H1 (cell line): ENCODE measurements around the gene DBF4. TPM values are rescaled to one million over a fixed set of nuclear protein-coding genes. Genes with fewer than 3 reads are reported as not detected.

ENCODE experiments used
- BACH1 ChIP-seq: IDR thresholded peaks from 2 replicates; pipeline ENCODE4 v1.6.1; 2012; ENCODE audit warnings: low read length, improper control_type of control experiment
- NANOG ChIP-seq: IDR thresholded peaks from 2 replicates; pipeline ENCODE4 v1.6.1; 2011; ENCODE audit warnings: low read length, low read depth, mild to moderate bottlenecking, inconsistent platforms; ENCODE audit not compliant: insufficient read depth, poor library complexity, severe bottlenecking
- SIRT6 ChIP-seq: IDR thresholded peaks from one replicate; pipeline ENCODE4 v1.7.1; 2012; ENCODE audit warnings: low read length, inconsistent platforms
- polyA plus RNA-seq, 7 experiments: library from polyadenylated mRNA; depleted of rRNA in 3 of 7; stranded (reverse) in 5 of 7; unstranded in 2 of 7; fragments of >200 nt in 5 of 7; fragments of 200-250 nt in 2 of 7; gene quantifications; 1 replicate in 5 of 7; 2 replicates in 1 of 7; 4 replicates in 1 of 7; pipeline versions ENCODE4 v1.2.1 to v1.2.3, GENCODE V29; 2011 to 2013; ENCODE audit warnings: missing spikeins in 2 of 7, mixed read lengths in 2 of 7
- total RNA-seq: library from RNA; stranded (reverse); fragmentation: NEBNext Ultra II Directional; extraction: Animal tissue kit (Norgen Biotek cat#: 25700); gene quantifications from 2 replicates; pipeline ENCODE4 v1.2.1, GENCODE V29; 2021
- TF ChIP-seq, protein P1 (sequence below): fragments of 300-600 bp; sonication (generic); IDR thresholded peaks from 2 replicates; pipeline ENCODE4 v1.7.1; 2012; ENCODE audit warnings: low read length, moderate library complexity, mild to moderate bottlenecking, inconsistent platforms; ENCODE audit not compliant: insufficient replicate concordance
- TF ChIP-seq, protein P2 (sequence below): IDR thresholded peaks from 2 replicates; pipeline ENCODE4 v1.6.1; 2012; ENCODE audit warnings: low read length, inconsistent platforms
- TF ChIP-seq, protein P3 (sequence below): IDR thresholded peaks from 2 replicates; pipeline ENCODE4 v1.6.1; 2012; ENCODE audit warnings: inconsistent platforms

The DBF4 gene
- total and polyA plus RNA-seq, 2 of the 8 experiments (the other 6 are each of a cell fraction or from before 2014, with no cell fraction given): 8.7 to 82.4 TPM

DNA sequence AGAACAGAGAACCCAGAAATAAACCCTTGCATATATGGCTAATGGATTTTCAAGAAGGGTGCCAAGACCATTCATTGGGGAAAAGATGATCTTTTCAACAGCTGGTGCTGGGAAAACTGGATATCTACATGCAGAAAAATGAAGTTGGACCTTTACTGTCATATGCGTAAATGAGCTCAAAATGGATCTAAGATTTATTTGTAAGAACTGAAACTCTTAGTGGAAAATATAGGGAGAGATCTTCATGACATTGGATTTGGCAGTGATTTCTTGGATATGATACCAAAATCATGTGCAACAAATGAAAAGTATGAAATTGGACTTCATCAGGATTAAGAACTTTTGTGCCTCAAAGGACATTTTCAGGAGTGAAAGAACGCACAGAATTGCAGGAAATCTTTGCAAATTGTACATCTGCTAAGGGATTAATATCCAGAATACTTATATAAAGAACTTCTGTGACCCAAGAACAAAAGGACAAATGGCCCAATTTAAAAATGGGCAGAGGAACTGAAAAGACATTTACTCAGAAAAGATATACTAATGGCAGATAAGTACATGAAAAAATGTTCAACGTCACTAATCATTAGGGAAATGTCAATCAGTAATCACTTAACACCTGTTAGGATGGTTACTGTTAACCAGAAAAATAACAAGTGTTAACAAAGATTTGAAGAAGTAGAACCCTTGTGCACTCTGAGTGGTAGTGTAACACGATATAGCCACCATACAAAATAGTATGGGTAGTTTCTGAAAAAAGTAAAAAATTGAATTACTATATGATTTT, 6.1 kb downstream of the DBF4 start (continued):
- TF ChIP-seq, protein P1, sequence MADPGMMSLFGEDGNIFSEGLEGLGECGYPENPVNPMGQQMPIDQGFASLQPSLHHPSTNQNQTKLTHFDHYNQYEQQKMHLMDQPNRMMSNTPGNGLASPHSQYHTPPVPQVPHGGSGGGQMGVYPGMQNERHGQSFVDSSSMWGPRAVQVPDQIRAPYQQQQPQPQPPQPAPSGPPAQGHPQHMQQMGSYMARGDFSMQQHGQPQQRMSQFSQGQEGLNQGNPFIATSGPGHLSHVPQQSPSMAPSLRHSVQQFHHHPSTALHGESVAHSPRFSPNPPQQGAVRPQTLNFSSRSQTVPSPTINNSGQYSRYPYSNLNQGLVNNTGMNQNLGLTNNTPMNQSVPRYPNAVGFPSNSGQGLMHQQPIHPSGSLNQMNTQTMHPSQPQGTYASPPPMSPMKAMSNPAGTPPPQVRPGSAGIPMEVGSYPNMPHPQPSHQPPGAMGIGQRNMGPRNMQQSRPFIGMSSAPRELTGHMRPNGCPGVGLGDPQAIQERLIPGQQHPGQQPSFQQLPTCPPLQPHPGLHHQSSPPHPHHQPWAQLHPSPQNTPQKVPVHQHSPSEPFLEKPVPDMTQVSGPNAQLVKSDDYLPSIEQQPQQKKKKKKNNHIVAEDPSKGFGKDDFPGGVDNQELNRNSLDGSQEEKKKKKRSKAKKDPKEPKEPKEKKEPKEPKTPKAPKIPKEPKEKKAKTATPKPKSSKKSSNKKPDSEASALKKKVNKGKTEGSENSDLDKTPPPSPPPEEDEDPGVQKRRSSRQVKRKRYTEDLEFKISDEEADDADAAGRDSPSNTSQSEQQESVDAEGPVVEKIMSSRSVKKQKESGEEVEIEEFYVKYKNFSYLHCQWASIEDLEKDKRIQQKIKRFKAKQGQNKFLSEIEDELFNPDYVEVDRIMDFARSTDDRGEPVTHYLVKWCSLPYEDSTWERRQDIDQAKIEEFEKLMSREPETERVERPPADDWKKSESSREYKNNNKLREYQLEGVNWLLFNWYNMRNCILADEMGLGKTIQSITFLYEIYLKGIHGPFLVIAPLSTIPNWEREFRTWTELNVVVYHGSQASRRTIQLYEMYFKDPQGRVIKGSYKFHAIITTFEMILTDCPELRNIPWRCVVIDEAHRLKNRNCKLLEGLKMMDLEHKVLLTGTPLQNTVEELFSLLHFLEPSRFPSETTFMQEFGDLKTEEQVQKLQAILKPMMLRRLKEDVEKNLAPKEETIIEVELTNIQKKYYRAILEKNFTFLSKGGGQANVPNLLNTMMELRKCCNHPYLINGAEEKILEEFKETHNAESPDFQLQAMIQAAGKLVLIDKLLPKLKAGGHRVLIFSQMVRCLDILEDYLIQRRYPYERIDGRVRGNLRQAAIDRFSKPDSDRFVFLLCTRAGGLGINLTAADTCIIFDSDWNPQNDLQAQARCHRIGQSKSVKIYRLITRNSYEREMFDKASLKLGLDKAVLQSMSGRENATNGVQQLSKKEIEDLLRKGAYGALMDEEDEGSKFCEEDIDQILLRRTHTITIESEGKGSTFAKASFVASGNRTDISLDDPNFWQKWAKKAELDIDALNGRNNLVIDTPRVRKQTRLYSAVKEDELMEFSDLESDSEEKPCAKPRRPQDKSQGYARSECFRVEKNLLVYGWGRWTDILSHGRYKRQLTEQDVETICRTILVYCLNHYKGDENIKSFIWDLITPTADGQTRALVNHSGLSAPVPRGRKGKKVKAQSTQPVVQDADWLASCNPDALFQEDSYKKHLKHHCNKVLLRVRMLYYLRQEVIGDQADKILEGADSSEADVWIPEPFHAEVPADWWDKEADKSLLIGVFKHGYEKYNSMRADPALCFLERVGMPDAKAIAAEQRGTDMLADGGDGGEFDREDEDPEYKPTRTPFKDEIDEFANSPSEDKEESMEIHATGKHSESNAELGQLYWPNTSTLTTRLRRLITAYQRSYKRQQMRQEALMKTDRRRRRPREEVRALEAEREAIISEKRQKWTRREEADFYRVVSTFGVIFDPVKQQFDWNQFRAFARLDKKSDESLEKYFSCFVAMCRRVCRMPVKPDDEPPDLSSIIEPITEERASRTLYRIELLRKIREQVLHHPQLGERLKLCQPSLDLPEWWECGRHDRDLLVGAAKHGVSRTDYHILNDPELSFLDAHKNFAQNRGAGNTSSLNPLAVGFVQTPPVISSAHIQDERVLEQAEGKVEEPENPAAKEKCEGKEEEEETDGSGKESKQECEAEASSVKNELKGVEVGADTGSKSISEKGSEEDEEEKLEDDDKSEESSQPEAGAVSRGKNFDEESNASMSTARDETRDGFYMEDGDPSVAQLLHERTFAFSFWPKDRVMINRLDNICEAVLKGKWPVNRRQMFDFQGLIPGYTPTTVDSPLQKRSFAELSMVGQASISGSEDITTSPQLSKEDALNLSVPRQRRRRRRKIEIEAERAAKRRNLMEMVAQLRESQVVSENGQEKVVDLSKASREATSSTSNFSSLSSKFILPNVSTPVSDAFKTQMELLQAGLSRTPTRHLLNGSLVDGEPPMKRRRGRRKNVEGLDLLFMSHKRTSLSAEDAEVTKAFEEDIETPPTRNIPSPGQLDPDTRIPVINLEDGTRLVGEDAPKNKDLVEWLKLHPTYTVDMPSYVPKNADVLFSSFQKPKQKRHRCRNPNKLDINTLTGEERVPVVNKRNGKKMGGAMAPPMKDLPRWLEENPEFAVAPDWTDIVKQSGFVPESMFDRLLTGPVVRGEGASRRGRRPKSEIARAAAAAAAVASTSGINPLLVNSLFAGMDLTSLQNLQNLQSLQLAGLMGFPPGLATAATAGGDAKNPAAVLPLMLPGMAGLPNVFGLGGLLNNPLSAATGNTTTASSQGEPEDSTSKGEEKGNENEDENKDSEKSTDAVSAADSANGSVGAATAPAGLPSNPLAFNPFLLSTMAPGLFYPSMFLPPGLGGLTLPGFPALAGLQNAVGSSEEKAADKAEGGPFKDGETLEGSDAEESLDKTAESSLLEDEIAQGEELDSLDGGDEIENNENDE: no peak
- TF ChIP-seq SIRT6 (no peak), NANOG (no peak), BACH1 (no peak)
- TF ChIP-seq, protein P2, sequence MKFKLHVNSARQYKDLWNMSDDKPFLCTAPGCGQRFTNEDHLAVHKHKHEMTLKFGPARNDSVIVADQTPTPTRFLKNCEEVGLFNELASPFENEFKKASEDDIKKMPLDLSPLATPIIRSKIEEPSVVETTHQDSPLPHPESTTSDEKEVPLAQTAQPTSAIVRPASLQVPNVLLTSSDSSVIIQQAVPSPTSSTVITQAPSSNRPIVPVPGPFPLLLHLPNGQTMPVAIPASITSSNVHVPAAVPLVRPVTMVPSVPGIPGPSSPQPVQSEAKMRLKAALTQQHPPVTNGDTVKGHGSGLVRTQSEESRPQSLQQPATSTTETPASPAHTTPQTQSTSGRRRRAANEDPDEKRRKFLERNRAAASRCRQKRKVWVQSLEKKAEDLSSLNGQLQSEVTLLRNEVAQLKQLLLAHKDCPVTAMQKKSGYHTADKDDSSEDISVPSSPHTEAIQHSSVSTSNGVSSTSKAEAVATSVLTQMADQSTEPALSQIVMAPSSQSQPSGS: no peak
- TF ChIP-seq, protein P3, sequence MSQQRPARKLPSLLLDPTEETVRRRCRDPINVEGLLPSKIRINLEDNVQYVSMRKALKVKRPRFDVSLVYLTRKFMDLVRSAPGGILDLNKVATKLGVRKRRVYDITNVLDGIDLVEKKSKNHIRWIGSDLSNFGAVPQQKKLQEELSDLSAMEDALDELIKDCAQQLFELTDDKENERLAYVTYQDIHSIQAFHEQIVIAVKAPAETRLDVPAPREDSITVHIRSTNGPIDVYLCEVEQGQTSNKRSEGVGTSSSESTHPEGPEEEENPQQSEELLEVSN: no peak
